HG03558 (cell line): ENCODE data around the gene ATXN7L2.

Experiments
- ATAC-seq: cut with Tn5 transposase; IDR thresholded peaks from one replicate; pipeline ENCODE4 v1.9.1; 2021; ENCODE audit warnings: moderate number of reproducible peaks; ENCODE audit not compliant: unreplicated experiment; ENCODE audit errors: extremely low read depth

The ATXN7L2 gene

GRCh38 chr1:109516872-109517271, 33.2 kb downstream of the ATXN7L2 start:
- no peak for ATAC-seq

GRCh38 chr1:109517337-109517736, 33.6 kb downstream of the ATXN7L2 start:
- ATAC-seq, result no peak

- ATAC-seq, result no peak
Measured at GRCh38 chr1:109521002-109521951, 37.6 kb downstream of the ATXN7L2 start.

GRCh38 chr1:109522026-109522425, 38.3 kb downstream of the ATXN7L2 start:
- ATAC-seq, result no peak

- no peak for ATAC-seq
Measured at GRCh38 chr1:109523706-109524105, 40.0 kb downstream of the ATXN7L2 start.

- ATAC-seq, result no peak
Measured at GRCh38 chr1:109527098-109527811, 43.5 kb downstream of the ATXN7L2 start.

GRCh38 chr1:109527846-109528695, 44.4 kb downstream of the ATXN7L2 start:
- no peak for ATAC-seq

GRCh38 chr1:109528712-109529111, 45.0 kb downstream of the ATXN7L2 start:
- ATAC-seq, result no peak

- ATAC-seq, result no peak
Measured at GRCh38 chr1:109529881-109530456, 46.3 kb downstream of the ATXN7L2 start.

GRCh38 chr1:109530457-109531087, 46.9 kb downstream of the ATXN7L2 start:
- no peak for ATAC-seq

- ATAC-seq, result no peak
Measured at GRCh38 chr1:109531380-109531779, 47.7 kb downstream of the ATXN7L2 start.

GRCh38 chr1:109531826-109532364, 48.2 kb downstream of the ATXN7L2 start:
- no peak for ATAC-seq

GRCh38 chr1:109532365-109533136, 48.8 kb downstream of the ATXN7L2 start:
- ATAC-seq, result no peak

GRCh38 chr1:109534307-109534858, 50.7 kb downstream of the ATXN7L2 start:
- no peak for ATAC-seq

GRCh38 chr1:109535481-109535880, 51.8 kb downstream of the ATXN7L2 start:
- ATAC-seq, result no peak

GRCh38 chr1:109535971-109536491, 52.3 kb downstream of the ATXN7L2 start:
- no peak for ATAC-seq

GRCh38 chr1:109537450-109538178, 53.9 kb downstream of the ATXN7L2 start:
- ATAC-seq, result no peak
